Mucosa of descending colon (tissue), 3 donors: ENCODE results near the gene CLCF1. TPM values are rescaled to one million over a fixed set of nuclear protein-coding genes. Genes with fewer than 3 reads are reported as not detected.

Experiments
- ATAC-seq: fragments of 200-7000 bp; cut with Tn5 transposase; one replicate; pipeline ENCODE4 v1.9.1; 2020; ENCODE audit warnings: mild to moderate bottlenecking, moderate library complexity
- DNase-seq, 3 donors: peaks; one replicate each; pipeline ENCODE4 v3.0.0-alpha.2; 2020
- H3K36me3 ChIP-seq: fragments of 200-600 bp; one replicate; pipeline ENCODE4 v1.8.0; 2021; ENCODE audit warnings: low read depth, mild to moderate bottlenecking
- H3K4me1 ChIP-seq: fragments of 200-600 bp; one replicate; pipeline ENCODE4 v1.8.0; 2021; ENCODE audit warnings: low read depth, mild to moderate bottlenecking
- H3K4me3 ChIP-seq: fragments of 200-600 bp; one replicate; pipeline ENCODE4 v1.8.0; 2021; ENCODE audit warnings: mild to moderate bottlenecking
- H3K9me3 ChIP-seq: fragments of 200-600 bp; one replicate; pipeline ENCODE4 v1.8.0; 2021; ENCODE audit warnings: mild to moderate bottlenecking
- intact Hi-C, 2 donors: fragments of 100-400 bp; cut with DNase I in 1 of 2; cut with micrococcal nuclease in 1 of 2; formaldehyde crosslinking; loops; one replicate each; pipeline versions ENCODE4 v1.11.0 to v1.11.1; 2022; cut with DNase I, micrococcal nuclease
- total RNA-seq, 3 donors: library from RNA; stranded (reverse); fragmentation: NEBNext Ultra II Directional in 2 of 3; extraction: Animal tissue kit (Norgen Biotek cat#: 25700) in 2 of 3; gene quantifications; one replicate each; pipeline versions ENCODE4 v1.2.1 to v1.2.4, GENCODE V29; 2021 to 2023
- TF ChIP-seq, protein P1 (sequence below): fragments of 200-600 bp; IDR thresholded peaks from one replicate; pipeline ENCODE4 v1.8.0; 2022; ENCODE audit warnings: antibody characterized with exemption, mild to moderate bottlenecking
- donor health status: DM: no; HTN: no; CAD: no; lungs with moderate emphysema.
- donor health status: DM: no; HTN: no; CAD: no.
- donor health status: DM: no; HTN: yes; CAD: no.

The CLCF1 gene
- total RNA-seq, 3 donors from 2014 or later = 2.2 to 3.0 (median 2.7) TPM

DNA sequence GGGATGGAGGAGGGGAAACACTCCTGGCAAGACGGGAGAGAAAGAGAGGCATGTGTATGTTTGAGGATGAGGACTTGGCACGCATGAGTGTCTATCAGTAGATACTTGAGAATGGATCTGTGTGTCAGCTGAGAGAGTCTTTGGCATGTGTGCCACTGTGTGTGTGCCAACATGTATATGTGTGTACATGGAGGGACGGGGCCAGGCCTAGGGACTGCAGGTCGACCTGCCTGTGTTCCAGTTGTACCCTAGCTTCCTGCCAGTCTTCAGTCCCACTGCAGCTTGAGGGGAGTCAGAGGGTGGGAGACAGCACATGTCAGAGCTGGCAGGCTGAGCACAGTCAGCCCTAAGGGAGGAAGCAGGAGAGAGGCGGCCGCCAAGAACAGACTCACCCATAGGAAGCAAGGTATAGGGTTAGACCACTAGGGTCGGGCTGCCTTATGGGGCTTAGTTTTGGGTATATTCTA lies 5.6 kb downstream of the CLCF1 start:
- H3K36me3 ChIP-seq = no peaks in the 10 kb centered on the region
- intact Hi-C loops = no loop called here
- no peaks in the 10 kb centered on the region for H3K9me3 ChIP-seq
- TF ChIP-seq, protein P1, sequence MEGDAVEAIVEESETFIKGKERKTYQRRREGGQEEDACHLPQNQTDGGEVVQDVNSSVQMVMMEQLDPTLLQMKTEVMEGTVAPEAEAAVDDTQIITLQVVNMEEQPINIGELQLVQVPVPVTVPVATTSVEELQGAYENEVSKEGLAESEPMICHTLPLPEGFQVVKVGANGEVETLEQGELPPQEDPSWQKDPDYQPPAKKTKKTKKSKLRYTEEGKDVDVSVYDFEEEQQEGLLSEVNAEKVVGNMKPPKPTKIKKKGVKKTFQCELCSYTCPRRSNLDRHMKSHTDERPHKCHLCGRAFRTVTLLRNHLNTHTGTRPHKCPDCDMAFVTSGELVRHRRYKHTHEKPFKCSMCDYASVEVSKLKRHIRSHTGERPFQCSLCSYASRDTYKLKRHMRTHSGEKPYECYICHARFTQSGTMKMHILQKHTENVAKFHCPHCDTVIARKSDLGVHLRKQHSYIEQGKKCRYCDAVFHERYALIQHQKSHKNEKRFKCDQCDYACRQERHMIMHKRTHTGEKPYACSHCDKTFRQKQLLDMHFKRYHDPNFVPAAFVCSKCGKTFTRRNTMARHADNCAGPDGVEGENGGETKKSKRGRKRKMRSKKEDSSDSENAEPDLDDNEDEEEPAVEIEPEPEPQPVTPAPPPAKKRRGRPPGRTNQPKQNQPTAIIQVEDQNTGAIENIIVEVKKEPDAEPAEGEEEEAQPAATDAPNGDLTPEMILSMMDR = no peak
- no peak overlapping the region for H3K4me3 ChIP-seq
- ATAC-seq = no peak
- no peak for DNase-seq
- peaks cover 22% of the 10 kb centered on the region for H3K4me1 ChIP-seq

DNA sequence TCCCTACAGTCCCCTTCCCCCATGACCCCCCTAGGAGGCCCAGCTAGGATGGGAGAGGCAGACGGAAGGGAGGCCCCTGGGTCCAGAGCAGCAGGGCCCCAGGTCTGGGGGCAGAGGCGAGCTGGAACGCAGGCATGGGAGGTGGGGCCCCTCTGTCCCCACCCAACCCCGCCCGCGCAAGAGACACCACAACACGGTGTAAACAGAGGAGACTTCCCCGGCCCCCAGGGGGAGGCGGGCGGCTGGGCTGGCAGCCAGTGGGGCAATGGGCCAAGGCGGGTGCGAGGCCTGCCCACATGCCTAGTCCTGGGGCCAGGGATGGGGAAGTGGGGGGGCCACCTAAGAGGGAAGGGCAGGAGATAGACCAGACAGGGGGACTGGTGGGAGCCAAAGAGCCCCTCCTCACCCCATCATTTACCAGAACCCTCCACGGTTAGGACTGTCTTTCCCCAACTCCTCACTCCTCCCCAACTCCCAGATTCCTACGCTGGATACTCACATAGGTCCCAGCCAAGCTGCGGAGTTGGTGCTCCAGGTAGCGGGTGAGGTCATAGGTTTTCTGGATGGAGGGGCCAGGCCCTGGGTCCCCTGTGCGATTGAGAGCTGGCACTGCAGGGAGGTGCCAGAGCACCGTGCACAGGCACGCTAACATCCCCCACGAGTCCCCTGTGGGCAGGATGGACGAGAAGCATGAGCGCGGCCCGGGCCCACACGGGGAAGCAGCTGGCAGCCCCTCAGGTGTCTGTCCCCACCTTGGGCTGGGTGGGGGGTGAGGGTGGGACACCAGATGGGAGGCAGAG lies 6.2 kb downstream of the CLCF1 start:
- intact Hi-C loops = no loop called here
- peaks cover 20% of the 10 kb centered on the region for H3K4me1 ChIP-seq
- TF ChIP-seq, protein P1 = no peak

DNA sequence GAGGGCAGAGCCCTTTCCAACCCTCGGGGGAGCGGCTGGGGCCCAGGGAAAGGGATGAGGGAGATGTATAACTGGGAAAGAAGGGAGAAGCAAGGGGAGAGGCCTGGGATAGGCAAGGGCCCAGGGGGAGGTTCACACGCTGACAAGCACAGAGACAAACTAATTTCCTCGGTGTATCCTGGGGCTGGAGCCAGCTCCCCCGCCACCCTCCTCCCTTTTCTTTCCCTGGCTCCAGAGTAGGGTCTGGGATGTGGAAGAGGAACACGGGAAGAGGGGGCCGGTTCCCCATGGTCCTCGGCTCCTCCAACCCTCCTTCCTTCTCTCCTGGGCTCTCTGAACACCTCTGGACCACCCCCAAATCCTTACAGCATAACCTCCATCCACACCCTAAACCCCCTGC lies 6.9 kb downstream of the CLCF1 start:
- no peak for ATAC-seq
- TF ChIP-seq, protein P1 = no peak
- no peak overlapping the region for H3K4me3 ChIP-seq

More for the DNA sequence above, 6.2 kb downstream of the CLCF1 start:
- ATAC-seq (peak; percentile 18), DNase-seq (peak in 1 of 3 donors; percentile 58)
- no peaks in the 10 kb centered on the region for H3K9me3 ChIP-seq
- H3K36me3 ChIP-seq = no peaks in the 10 kb centered on the region
- no peak overlapping the region for H3K4me3 ChIP-seq

DNA sequence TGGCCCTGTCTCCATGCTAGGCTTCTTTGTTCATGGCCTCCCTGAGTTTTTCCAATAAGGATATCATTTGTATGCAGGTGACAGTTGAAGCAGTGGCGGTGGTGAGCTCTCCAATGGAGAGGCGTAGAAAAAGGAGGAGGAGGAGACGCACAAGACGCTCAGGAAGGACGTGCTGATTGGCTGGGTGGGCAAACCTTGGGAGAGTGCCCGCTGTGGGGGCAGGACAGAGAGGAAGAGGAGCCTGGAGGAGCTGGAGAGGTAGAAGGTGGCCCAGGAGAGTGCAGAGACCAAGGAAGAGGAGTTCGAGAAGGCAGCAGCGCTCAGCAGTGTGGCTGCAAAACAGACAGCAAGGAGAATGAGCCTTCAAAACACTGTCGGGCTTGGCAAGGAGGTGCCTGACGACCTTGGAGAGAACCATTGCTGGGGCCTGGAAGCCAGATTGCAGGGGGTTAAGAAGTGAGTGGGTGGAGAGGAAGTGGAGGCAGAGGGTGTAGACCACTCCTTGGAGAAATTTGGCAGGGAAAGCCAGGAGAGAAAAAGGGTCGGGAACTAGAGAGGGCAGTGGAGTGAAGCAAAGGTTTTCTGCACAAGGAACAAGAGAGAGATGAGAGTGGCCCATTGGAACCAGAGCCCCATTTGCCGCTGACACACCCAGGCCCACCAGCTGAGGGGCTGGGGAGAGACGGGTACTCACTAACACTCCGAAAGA lies 7.5 kb downstream of the CLCF1 start:
- intact Hi-C loops = no loop called here
- no peak overlapping the region for H3K4me3 ChIP-seq
- H3K9me3 ChIP-seq = no peaks in the 10 kb centered on the region
- TF ChIP-seq, protein P1 = no peak
- peaks cover 10% of the 10 kb centered on the region for H3K4me1 ChIP-seq
- DNase-seq = no peak
- ATAC-seq = no peak
- no peaks in the 10 kb centered on the region for H3K36me3 ChIP-seq

More for the DNA sequence above, 6.9 kb downstream of the CLCF1 start:
- H3K4me1 ChIP-seq = peaks cover 14% of the 10 kb centered on the region
- no peaks in the 10 kb centered on the region for H3K9me3 ChIP-seq
- no peaks in the 10 kb centered on the region for H3K36me3 ChIP-seq
- DNase-seq = no peak
- intact Hi-C loops = no loop called here

DNA sequence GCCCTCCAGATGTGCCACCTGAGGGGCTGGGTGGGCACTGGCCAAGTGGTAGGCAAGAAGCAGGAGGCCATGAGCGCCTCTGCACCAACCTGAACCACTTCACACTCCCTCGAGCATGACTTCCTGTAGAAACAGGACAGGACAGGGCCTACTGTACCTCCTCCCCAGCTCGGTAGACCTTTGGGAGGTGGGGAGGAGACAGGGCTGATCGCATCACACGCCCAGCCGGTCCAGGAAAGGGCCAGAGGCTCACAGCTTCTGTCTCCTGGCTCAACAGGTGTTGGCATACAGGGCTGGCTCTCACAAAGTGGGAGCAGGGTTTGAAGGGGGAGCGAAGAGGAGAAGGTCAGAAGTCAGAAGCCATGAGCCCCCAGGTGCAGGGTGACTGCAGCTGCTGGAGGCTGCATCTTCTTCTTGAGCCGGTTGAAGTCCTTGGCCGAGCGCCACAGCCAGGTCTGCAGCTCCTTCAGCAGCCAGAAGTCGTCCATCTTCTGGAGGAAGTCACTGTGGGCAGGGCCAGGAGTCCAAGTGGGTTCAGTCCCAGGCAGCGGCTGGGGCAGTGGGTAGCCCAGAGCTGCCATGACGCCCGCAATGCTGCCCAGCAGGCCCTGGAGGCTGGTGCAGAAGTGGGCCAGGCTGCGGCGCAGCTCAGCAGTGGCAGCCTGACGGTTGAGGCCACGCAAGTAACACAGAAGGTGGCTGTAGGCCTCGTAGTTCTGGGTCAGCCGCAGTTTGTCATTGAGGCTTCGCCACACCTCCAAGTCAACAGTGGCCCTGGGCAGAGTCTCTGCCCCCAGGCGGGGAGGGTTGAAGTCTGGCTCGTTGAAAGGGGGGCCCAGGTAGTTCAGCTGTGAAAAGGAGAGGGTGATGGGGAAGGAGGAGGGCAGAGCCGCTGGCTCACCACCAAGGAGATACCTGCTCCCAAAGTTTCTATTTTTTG lies 8.3 kb downstream of the CLCF1 start:
- no peak for DNase-seq
- TF ChIP-seq, protein P1 = no peak
- Histone ChIP-seq H3K4me1 (peaks cover 9% of the 10 kb centered on the region), H3K4me3 (no peak overlapping the region), H3K36me3 (no peaks in the 10 kb centered on the region), H3K9me3 (no peaks in the 10 kb centered on the region)
- intact Hi-C loops = no loop called here
- ATAC-seq = peak; percentile 36
